NCI-H226 (cell line): ENCODE results near the gene DMTF1.
A peak's percentile ranks its signal among the peaks of the same experiment; 100 is the strongest.
"Not testable (repeated sequence)": the region's sequence is repeated elsewhere in the genome, so short reads cannot be mapped to it uniquely, and the experiment has no call there.

Experiments
- DNase-seq: peaks from one replicate; pipeline ENCODE4 v3.0.0-alpha.2; 2015

Gene DMTF1

GRCh38 chr7:87234949-87235348 lies 82.7 kb downstream of the DMTF1 start:
- peak; percentile 56 for DNase-seq

GRCh38 chr7:87238464-87239051 lies 86.3 kb downstream of the DMTF1 start:
- DNase-seq = not testable (repeated sequence)

DNA sequence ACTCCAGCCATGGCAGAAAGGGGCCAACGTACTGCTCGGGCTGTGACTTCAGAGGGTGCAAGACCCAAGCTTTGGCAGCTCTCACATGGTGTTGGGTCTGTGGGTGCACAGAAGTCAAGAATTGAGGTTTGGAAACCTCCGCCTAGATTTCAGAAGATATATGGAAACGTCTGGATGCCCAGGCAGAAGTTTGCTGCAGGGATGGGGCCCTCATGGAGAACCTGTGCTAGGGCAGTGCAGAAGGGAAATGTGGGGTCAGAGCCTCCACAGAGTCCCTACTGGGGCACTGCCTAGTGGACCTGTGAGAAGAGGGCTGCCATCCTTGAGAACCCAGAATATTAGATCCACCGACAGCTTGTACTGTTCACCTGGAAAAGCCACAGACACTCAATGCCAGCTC lies 93.4 kb downstream of the DMTF1 start:
- DNase-seq = not testable (repeated sequence)
